K562 (cell line): Measurements from ENCODE around the gene FRYL. TPM values are rescaled to one million over a fixed set of nuclear protein-coding genes. Genes with fewer than 3 reads are reported as not detected.

Source experiments
- ATAC-seq: fragments of 200-7000 bp; cut with Tn5 transposase; 3 replicates; pipeline ENCODE4 v1.9.1; 2020; ENCODE audit warnings: moderate library complexity
- BruUV-seq: library from RNA; stranded (reverse); fragments of 400-500 nt; replicated peaks from 2 replicates; lab custom pipeline; 2021; lab: Mats Ljungman, UMichigan
- CTCF ChIA-PET: fragments of 300-600 bp; formaldehyde crosslinking; extraction: SDS; loops from one replicate; lab custom pipeline; 2021; ENCODE audit warnings: low intra/inter-chr PET ratio; lab: Yijun Ruan, JAX
- POLR2A ChIA-PET: fragments of 300-600, 350-650 bp; sonication (Branson Sonifier 250); formaldehyde crosslinking; extraction: SDS; loops from one replicate; lab custom pipeline; 2021; ENCODE audit warnings: antibody characterized with exemption, inconsistent platforms; lab: Yijun Ruan, JAX
- DNase-seq, 4 experiments: peaks; one replicate each; pipeline versions ENCODE4 v3.0.0 to v3.0.0-alpha.2; 2011 to 2018; ENCODE audit warnings: low spot score in 3 of 4, mixed read lengths in 3 of 4; ENCODE audit errors: extremely low read depth in 1 of 4
- FAIRE-seq: peaks from 2 replicates; lab custom pipeline; 2011; peaks lifted over from hg19 to GRCh38; lab: Jason Lieb, UNC
- H2AFZ ChIP-seq: 2 replicates; pipeline ENCODE4 v1.6.0; 2011; ENCODE audit warnings: low read depth, low read length, control low read depth, inconsistent platforms
- H3K27ac ChIP-seq: fragments of 200-600 bp; 3 replicates; pipeline ENCODE4 v1.8.0; 2011; ENCODE audit warnings: low read depth, mild to moderate bottlenecking, control low read depth, inconsistent platforms, low read length, moderate library complexity, mixed read lengths; ENCODE audit errors: extremely low read depth
- H3K27me3 ChIP-seq, 2 experiments: fragments of 300-600 bp in 1 of 2; 2 replicates in 1 of 2; 3 replicates in 1 of 2; pipeline versions ENCODE4 v1.6.0 to v1.8.0; 2011; ENCODE audit warnings: inconsistent platforms in 2 of 2, low read length in 2 of 2, mild to moderate bottlenecking in 1 of 2, mixed read lengths in 1 of 2, moderate library complexity in 1 of 2; ENCODE audit not compliant: control insufficient read depth in 2 of 2, insufficient read depth in 2 of 2
- H3K36me3 ChIP-seq: fragments of 300-600 bp; 3 replicates; pipeline ENCODE4 v1.8.0; 2011; ENCODE audit warnings: mild to moderate bottlenecking, low read length, inconsistent platforms; ENCODE audit not compliant: control insufficient read depth, insufficient read depth
- H3K4me1 ChIP-seq, 2 experiments: fragments of 200-600 bp in 1 of 2; replicated peaks in 1 of 2; 2 replicates in 1 of 2; 3 replicates in 1 of 2; pipeline versions ENCODE4 v1.5.1 to v1.8.0; 2011; ENCODE audit warnings: inconsistent platforms in 2 of 2, low read length in 2 of 2, mild to moderate bottlenecking in 1 of 2, mixed read lengths in 1 of 2, moderate library complexity in 1 of 2; ENCODE audit not compliant: control insufficient read depth in 2 of 2, insufficient read depth in 2 of 2
- H3K4me2 ChIP-seq: 2 replicates; pipeline ENCODE4 v1.6.1; 2011; ENCODE audit warnings: low read length, control low read depth, inconsistent platforms, mixed read lengths; ENCODE audit not compliant: insufficient read depth
- H3K4me3 ChIP-seq: fragments of 200-600 bp; sonication (generic), shearing (Covaris generic); 2 replicates; pipeline ENCODE4 v1.5.1; 2016; ENCODE audit warnings: control low read depth, inconsistent platforms
- H3K79me2 ChIP-seq: fragments of 200-600 bp; 3 replicates; pipeline ENCODE4 v1.8.0; 2011; ENCODE audit warnings: low read length, inconsistent platforms; ENCODE audit not compliant: control insufficient read depth, insufficient read depth
- H3K9ac ChIP-seq, 2 experiments: 2 replicates each; pipeline versions ENCODE4 v1.6.0 to v1.6.1; 2011; ENCODE audit warnings: low read depth in 2 of 2, low read length in 2 of 2, control low read depth in 1 of 2, inconsistent platforms in 1 of 2, mild to moderate bottlenecking in 1 of 2, mixed read lengths in 1 of 2; ENCODE audit not compliant: insufficient read depth in 1 of 2
- H3K9me1 ChIP-seq: one replicate; pipeline ENCODE4 v1.6.0; 2011; ENCODE audit warnings: inconsistent platforms, mild to moderate bottlenecking, low read length, moderate library complexity; ENCODE audit not compliant: control insufficient read depth, insufficient read depth
- H3K9me3 ChIP-seq: replicated peaks from 2 replicates; pipeline ENCODE4 v1.5.1; 2011; ENCODE audit warnings: low read depth, low read length, inconsistent platforms; ENCODE audit not compliant: control insufficient read depth, insufficient read depth
- H4K20me1 ChIP-seq: replicated peaks from 2 replicates; pipeline ENCODE4 v1.6.1; 2011; ENCODE audit warnings: low read length, inconsistent platforms, mixed read lengths; ENCODE audit not compliant: control insufficient read depth, insufficient read depth
- CEBPB ChIP-seq: fragments of 450-650 bp; IDR thresholded peaks from 2 replicates; pipeline ENCODE4 v1.6.1; 2016; ENCODE audit warnings: missing genetic modification characterization, missing compliant biosample characterization
- JUND ChIP-seq, 2 experiments: IDR thresholded peaks; 2 replicates in 1 of 2; 3 replicates in 1 of 2; pipeline ENCODE4 v1.6.1; 2011; ENCODE audit warnings: borderline replicate concordance in 2 of 2, low read depth in 2 of 2, low read length in 2 of 2, improper control_type of control experiment in 1 of 2, missing biosample characterization in 1 of 2, missing genetic modification characterization in 1 of 2, missing genetic modification reagents in 1 of 2
- NFIC ChIP-seq: fragments of 450-650 bp; IDR thresholded peaks from 2 replicates; pipeline ENCODE4 v1.6.1; 2017; ENCODE audit warnings: mild to moderate bottlenecking, inconsistent platforms
- USF1 ChIP-seq: sonication (generic); formaldehyde crosslinking; IDR thresholded peaks from 2 replicates; pipeline ENCODE4 v1.9.0; 2022; ENCODE audit warnings: mild to moderate bottlenecking, missing genetic modification reagents
- ZNF121 ChIP-seq: sonication (generic); formaldehyde crosslinking; conservative IDR thresholded peaks from 2 replicates; pipeline ENCODE4 v1.8.0; 2022; ENCODE audit warnings: missing genetic modification reagents
- WGBS: fragments of 100-300 bp; shearing (Covaris generic); methylation state at CpG from one replicate; pipeline ENCODE4 v1.1.6; 2016; ENCODE audit warnings: low coverage, mixed read lengths; ENCODE audit not compliant: insufficient coverage; ENCODE audit errors: missing lambda C conversion rate; 5-methylcytosine and 5-hydroxymethylcytosine counted together
- in situ Hi-C: fragments of 300-500 bp; cut with MboI; formaldehyde crosslinking; loops from 4 replicates; pipeline ENCODE4 v1.15.0; 2018; ENCODE audit warnings: inconsistent platforms, mixed read lengths
- intact Hi-C: fragments of 100-400 bp; cut with micrococcal nuclease; formaldehyde crosslinking; loops from 2 replicates; pipeline ENCODE4 v1.14.2; 2022
- polyA plus RNA-seq, 8 experiments: library from polyadenylated mRNA; depleted of rRNA in 4 of 8; stranded (reverse) in 5 of 8; unstranded in 3 of 8; fragments of >200 nt; fragmentation: Nextera tagmentation in 2 of 8; fragmentation: Illumina TruSeq in 1 of 8; extraction: Ambion mirVana in 2 of 8; extraction: Trizol in 1 of 8; gene quantifications; 2 replicates each; pipeline versions ENCODE4 v1.2.1 to v1.2.3, GENCODE V29; 2011 to 2014; ENCODE audit warnings: inconsistent platforms in 1 of 8, missing spikeins in 1 of 8
- total RNA-seq, 7 experiments: library from RNA; depleted of rRNA in 6 of 7; stranded (reverse); fragments of >200 nt in 6 of 7; fragmentation: Illumina TruSeq in 2 of 7; extraction: Trizol in 2 of 7; gene quantifications; 2 replicates each; pipeline versions ENCODE4 v1.2.1 to v1.2.3, GENCODE V29; 2011 to 2021; ENCODE audit warnings: low replicate concordance in 1 of 7

FRYL gene
- total and polyA plus RNA-seq, 9 of the 15 experiments (the other 6 are each of a cell fraction or from before 2014, with no cell fraction given) = 7.2 to 34.9 (median 15.9) TPM

GRCh38 chr4:48708610-48709009, 71.5 kb downstream of the FRYL start:
- no peak for FAIRE-seq

GRCh38 chr4:48706736-48707135, 73.3 kb downstream of the FRYL start:
- H3K4me3 ChIP-seq = no peak overlapping the region
- BruUV-seq = no TSS peak
- H3K27me3 ChIP-seq = no peaks in the 10 kb centered on the region
- no peak overlapping the region for H2AFZ ChIP-seq
- TF ChIP-seq NFIC (peak; percentile 85), USF1 (CRISPR knock-in tag) (no peak)
- TF ChIP-seq, all 486 proteins: peak for 1
- in situ Hi-C loops = no loop called here
- Histone ChIP-seq H3K27ac (no peak overlapping the region), H3K9me3 (no peaks in the 10 kb centered on the region), H3K4me2 (no peak overlapping the region), H3K9me1 (no peaks in the 10 kb centered on the region), H3K4me1 (no peaks in the 10 kb centered on the region), H3K79me2 (peaks cover 2% of the 10 kb centered on the region; the same call in 1 of the 3 replicates), H3K36me3 (peaks cover 10% of the 10 kb centered on the region; the same call in 1 of the 3 replicates), H3K9ac (no peak overlapping the region), H4K20me1 (no peaks in the 10 kb centered on the region)
- no peak for FAIRE-seq
- no peak for ATAC-seq
- CTCF ChIA-PET = no interaction called here
- intact Hi-C loops = no loop called here
- POLR2A ChIA-PET = interaction anchor here (0.6 to 0.8 kb wide), 2 partner anchors 13 to 20 kb away, joined by 3 read pairs; no protein-coding TSS in a partner anchor
- DNase-seq = no peak

More at GRCh38 chr4:48708610-48709009, 71.5 kb downstream of the FRYL start:
- Histone ChIP-seq H3K27ac (no peak overlapping the region), H3K4me1 (no peaks in the 10 kb centered on the region), H3K36me3 (peaks cover 10% of the 10 kb centered on the region; the same call in 1 of the 3 replicates), H4K20me1 (no peaks in the 10 kb centered on the region), H3K4me2 (no peak overlapping the region), H3K9me1 (no peaks in the 10 kb centered on the region), H3K79me2 (peaks cover 2% of the 10 kb centered on the region; the same call in 1 of the 3 replicates), H3K4me3 (no peak overlapping the region), H3K9ac (no peak overlapping the region), H2AFZ (no peak overlapping the region), H3K27me3 (no peaks in the 10 kb centered on the region), H3K9me3 (no peaks in the 10 kb centered on the region)
- TF ChIP-seq JUND (IDR thresholded peaks at IDR 0.05; ENCODE audit: borderline replicate concordance, low read depth, low read length) (no peak), JUND (tag; IDR thresholded peaks at IDR 0.05; ENCODE audit: borderline replicate concordance, low read depth, low read length) (no peak), ZNF121 (CRISPR knock-in tag) (peak; percentile 88), CEBPB (0 out of 2 replicates have a peak, but pooled peaks have one; percentile 9)
- ChIA-PET CTCF (no interaction called here), POLR2A (no interaction called here)
- in situ Hi-C loops = no loop called here
- DNase-seq (no peak), ATAC-seq (no peak)
- 94% methylated on average over 7 of the region's 7 CpGs for WGBS
- intact Hi-C loops = no loop called here
- BruUV-seq = no TSS peak
